SK-N-SH treated with all-trans-retinoic acid at 6 μM for 48 hours (cell line): ENCODE results near the gene EIF1AX.

ENCODE experiments used
- CSDC2 ChIP-seq: fragments of 250-450 bp; sonication (Bioruptor Pico); IDR thresholded peaks from 2 replicates; pipeline ENCODE4 v1.5.0; 2020; ENCODE audit warnings: mild to moderate bottlenecking, moderate library complexity
- GLIS3 ChIP-seq: fragments of 250-450 bp; sonication (Bioruptor Pico); IDR thresholded peaks from 2 replicates; pipeline ENCODE4 v1.5.0; 2020; ENCODE audit warnings: mild to moderate bottlenecking, moderate library complexity
- POU6F1 ChIP-seq: fragments of 250-450 bp; sonication (Bioruptor Pico); IDR thresholded peaks from 2 replicates; pipeline ENCODE4 v1.8.0; 2021; ENCODE audit warnings: low read depth, mild to moderate bottlenecking, moderate library complexity, borderline replicate concordance
- PPARA ChIP-seq: fragments of 250-450 bp; sonication (Bioruptor Pico); IDR thresholded peaks from 2 replicates; pipeline ENCODE4 v1.5.0; 2020; ENCODE audit warnings: mild to moderate bottlenecking, borderline replicate concordance
- TOX ChIP-seq: fragments of 250-450 bp; sonication (Bioruptor Pico); IDR thresholded peaks from 2 replicates; pipeline ENCODE4 v1.8.0; 2021; ENCODE audit warnings: mild to moderate bottlenecking, moderate library complexity, borderline replicate concordance
- ZFP3 ChIP-seq: fragments of 250-450 bp; sonication (Bioruptor Pico); IDR thresholded peaks from 2 replicates; pipeline ENCODE4 v1.5.0; 2020; ENCODE audit warnings: mild to moderate bottlenecking, moderate library complexity
- ZFP30 ChIP-seq: fragments of 450-650 bp; formaldehyde crosslinking; IDR thresholded peaks from 2 replicates; pipeline ENCODE4 v1.5.0; 2022; ENCODE audit warnings: mild to moderate bottlenecking, moderate library complexity
- ZNF565 ChIP-seq: fragments of 450-650 bp; formaldehyde crosslinking; conservative IDR thresholded peaks from 2 replicates; pipeline ENCODE4 v1.5.0; 2020; ENCODE audit warnings: low read depth, mild to moderate bottlenecking, moderate library complexity
- ZNF8 ChIP-seq: fragments of 450-650 bp; formaldehyde crosslinking; IDR thresholded peaks from 2 replicates; pipeline ENCODE4 v1.5.0; 2020; ENCODE audit warnings: mild to moderate bottlenecking, moderate library complexity
- TF ChIP-seq, protein P1 (sequence below): fragments of 250-450 bp; sonication (Bioruptor Pico); IDR thresholded peaks from 2 replicates; pipeline ENCODE4 v1.5.1; 2020; ENCODE audit warnings: low read depth, mild to moderate bottlenecking, moderate library complexity

GRCh38 chrX:20124964-20125363, 16.7 kb downstream of the EIF1AX start:
- TF ChIP-seq ZFP30 (CRISPR knock-in tag) (no peak), ZNF565 (CRISPR knock-in tag) (no peak), ZNF8 (no peak), CSDC2 (CRISPR knock-in tag) (no peak), ZFP3 (CRISPR knock-in tag) (no peak), GLIS3 (CRISPR knock-in tag) (no peak), POU6F1 (CRISPR knock-in tag) (no peak), PPARA (no peak), TOX (CRISPR knock-in tag) (no peak)
- TF ChIP-seq, protein P1, sequence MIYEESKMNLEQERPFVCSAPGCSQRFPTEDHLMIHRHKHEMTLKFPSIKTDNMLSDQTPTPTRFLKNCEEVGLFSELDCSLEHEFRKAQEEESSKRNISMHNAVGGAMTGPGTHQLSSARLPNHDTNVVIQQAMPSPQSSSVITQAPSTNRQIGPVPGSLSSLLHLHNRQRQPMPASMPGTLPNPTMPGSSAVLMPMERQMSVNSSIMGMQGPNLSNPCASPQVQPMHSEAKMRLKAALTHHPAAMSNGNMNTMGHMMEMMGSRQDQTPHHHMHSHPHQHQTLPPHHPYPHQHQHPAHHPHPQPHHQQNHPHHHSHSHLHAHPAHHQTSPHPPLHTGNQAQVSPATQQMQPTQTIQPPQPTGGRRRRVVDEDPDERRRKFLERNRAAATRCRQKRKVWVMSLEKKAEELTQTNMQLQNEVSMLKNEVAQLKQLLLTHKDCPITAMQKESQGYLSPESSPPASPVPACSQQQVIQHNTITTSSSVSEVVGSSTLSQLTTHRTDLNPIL (CRISPR knock-in tag) = no peak
